IPS DF 6.9 (cell line): ENCODE data around the gene GSTM4.

Source experiments
- DNase-seq: peaks from one replicate; pipeline ENCODE4 v3.0.0-alpha.2; 2013; ENCODE audit warnings: low read depth, low spot score
- H3K27ac ChIP-seq: one replicate; pipeline ENCODE4 v1.5.1; 2013; ENCODE audit warnings: low read length, control low read depth
- H3K27me3 ChIP-seq: 2 replicates; pipeline ENCODE4 v1.6.1; 2013; ENCODE audit warnings: mild to moderate bottlenecking, low read length; ENCODE audit not compliant: control insufficient read depth, insufficient read depth
- H3K36me3 ChIP-seq: 2 replicates; pipeline ENCODE4 v1.6.1; 2013; ENCODE audit warnings: low read length; ENCODE audit not compliant: control insufficient read depth, insufficient read depth
- H3K4me1 ChIP-seq: 2 replicates; pipeline ENCODE4 v1.6.1; 2013; ENCODE audit warnings: low read length; ENCODE audit not compliant: control insufficient read depth, insufficient read depth
- H3K4me3 ChIP-seq: 2 replicates; pipeline ENCODE4 v1.5.1; 2013; ENCODE audit warnings: mild to moderate bottlenecking, low read length
- H3K9me3 ChIP-seq: 2 replicates; pipeline ENCODE4 v1.6.1; 2013; ENCODE audit warnings: low read length, inconsistent platforms; ENCODE audit not compliant: control insufficient read depth, insufficient read depth
- WGBS: extraction: QIAGEN DNeasy Blood & Tissue Kit; methylation state at CpG from one replicate; pipeline ENCODE4 v1.1.7; 2013; ENCODE audit warnings: mixed read lengths, missing lambda C conversion rate; ENCODE audit not compliant: insufficient read length, insufficient coverage; 5-methylcytosine and 5-hydroxymethylcytosine counted together

The GSTM4 gene

GRCh38 chr1:109655615-109656519, at the start of gene GSTM4:
Gene GSTM4, plus strand, starts transcription at chr1:109656099. Its CDS starts 291 bp downstream, at chr1:109656390.
- WGBS = no CpG with 5 or more reads among the region's 54 CpGs
- H3K9me3 ChIP-seq = no peaks in the 10 kb centered on the region
- no peaks in the 10 kb centered on the region; the same call in 1 of the 2 replicates for H3K4me1 ChIP-seq
- no peaks in the 10 kb centered on the region for H3K27me3 ChIP-seq
- peak within 1 kb of the TSS; percentile 71; the same call in 1 of the 2 replicates for H3K4me3 ChIP-seq
- H3K36me3 ChIP-seq = no peaks in the 10 kb centered on the region
- DNase-seq = peak; percentile 52
- no peak within 1 kb of the TSS for H3K27ac ChIP-seq

GRCh38 chr1:109609881-109610280, 46.0 kb upstream of the GSTM4 start:
- Histone ChIP-seq H3K4me3 (no peak overlapping the region), H3K36me3 (no peaks in the 10 kb centered on the region), H3K4me1 (peaks cover 1% of the 10 kb centered on the region; the same call in 1 of the 2 replicates), H3K27me3 (no peaks in the 10 kb centered on the region), H3K27ac (no peak overlapping the region), H3K9me3 (no peaks in the 10 kb centered on the region)
- no peak for DNase-seq
- WGBS = no CpG with 5 or more reads among the region's 3 CpGs

GRCh38 chr1:109610609-109611307, 45.1 kb upstream of the GSTM4 start:
- no CpG with 5 or more reads among the region's 3 CpGs for WGBS
- Histone ChIP-seq H3K9me3 (no peaks in the 10 kb centered on the region), H3K36me3 (no peaks in the 10 kb centered on the region), H3K27me3 (no peaks in the 10 kb centered on the region), H3K27ac (no peak overlapping the region), H3K4me3 (no peak overlapping the region), H3K4me1 (peaks cover 1% of the 10 kb centered on the region; the same call in 1 of the 2 replicates)
- no peak for DNase-seq

- Histone ChIP-seq H3K27ac (no peak overlapping the region), H3K9me3 (no peaks in the 10 kb centered on the region), H3K27me3 (no peaks in the 10 kb centered on the region), H3K36me3 (no peaks in the 10 kb centered on the region), H3K4me3 (no peak overlapping the region), H3K4me1 (peaks cover 1% of the 10 kb centered on the region; the same call in 1 of the 2 replicates)
- no CpG with 5 or more reads among the region's 13 CpGs for WGBS
- no peak for DNase-seq
Measured at GRCh38 chr1:109611308-109611990, 44.5 kb upstream of the GSTM4 start.

- Histone ChIP-seq H3K27ac (no peak overlapping the region), H3K9me3 (no peaks in the 10 kb centered on the region), H3K36me3 (no peaks in the 10 kb centered on the region), H3K4me3 (no peak overlapping the region), H3K27me3 (no peaks in the 10 kb centered on the region), H3K4me1 (peaks cover 1% of the 10 kb centered on the region; the same call in 1 of the 2 replicates)
- no CpG with 5 or more reads among the region's 7 CpGs for WGBS
- DNase-seq = no peak
Measured at GRCh38 chr1:109613361-109614147, 42.3 kb upstream of the GSTM4 start.

GRCh38 chr1:109615879-109616278, 40.0 kb upstream of the GSTM4 start:
- H3K4me3 ChIP-seq = no peak overlapping the region
- H3K36me3 ChIP-seq = no peaks in the 10 kb centered on the region
- H3K27me3 ChIP-seq = no peaks in the 10 kb centered on the region
- WGBS = no CpG with 5 or more reads among the region's 3 CpGs
- no peak overlapping the region for H3K27ac ChIP-seq
- no peak for DNase-seq
- H3K4me1 ChIP-seq = no peaks in the 10 kb centered on the region
- no peaks in the 10 kb centered on the region for H3K9me3 ChIP-seq

GRCh38 chr1:109616391-109616790, 39.5 kb upstream of the GSTM4 start:
- no peaks in the 10 kb centered on the region for H3K36me3 ChIP-seq
- no peak overlapping the region for H3K4me3 ChIP-seq
- H3K27ac ChIP-seq = no peak overlapping the region
- no peaks in the 10 kb centered on the region for H3K9me3 ChIP-seq
- DNase-seq = no peak
- H3K4me1 ChIP-seq = peaks cover 1% of the 10 kb centered on the region; the same call in 1 of the 2 replicates
- no CpG with 5 or more reads among the region's 3 CpGs for WGBS
- no peaks in the 10 kb centered on the region for H3K27me3 ChIP-seq

- H3K9me3 ChIP-seq = no peaks in the 10 kb centered on the region
- DNase-seq = no peak
- H3K4me1 ChIP-seq = peaks cover 2% of the 10 kb centered on the region; the same call in 1 of the 2 replicates
- H3K36me3 ChIP-seq = no peaks in the 10 kb centered on the region
- WGBS = no CpG with 5 or more reads among the region's 3 CpGs
- no peaks in the 10 kb centered on the region for H3K27me3 ChIP-seq
- no peak overlapping the region for H3K27ac ChIP-seq
- no peak overlapping the region for H3K4me3 ChIP-seq
Measured at GRCh38 chr1:109617291-109617801, 38.6 kb upstream of the GSTM4 start.

- Histone ChIP-seq H3K4me1 (peaks cover 2% of the 10 kb centered on the region; the same call in 1 of the 2 replicates), H3K27ac (no peak overlapping the region), H3K36me3 (no peaks in the 10 kb centered on the region), H3K4me3 (peak overlapping the region; percentile 58; the same call in 1 of the 2 replicates), H3K27me3 (no peaks in the 10 kb centered on the region), H3K9me3 (no peaks in the 10 kb centered on the region)
- WGBS = no CpG with 5 or more reads among the region's 9 CpGs
- DNase-seq = no peak
Measured at GRCh38 chr1:109618661-109619575, 37.0 kb upstream of the GSTM4 start.
